A673 (cell line): Measurements from ENCODE around the gene ST3GAL6.

ENCODE experiments used
- EZH2 ChIP-seq: fragments of 200-600 bp; sonication (generic); IDR thresholded peaks from 2 replicates; pipeline ENCODE4 v1.6.1; 2017; ENCODE audit warnings: borderline replicate concordance, low read depth, mild to moderate bottlenecking, mixed read lengths, antibody characterized with exemption, low read length; ENCODE audit not compliant: poor library complexity, severe bottlenecking
- TF ChIP-seq, protein P1 (sequence below): fragments of 300-800, 200-600 bp; sonication (generic); conservative IDR thresholded peaks from 2 replicates; pipeline ENCODE4 v1.5.1; 2017; ENCODE audit warnings: low read depth, mild to moderate bottlenecking, antibody characterized with exemption, low read length, moderate library complexity, mixed read lengths

DNA sequence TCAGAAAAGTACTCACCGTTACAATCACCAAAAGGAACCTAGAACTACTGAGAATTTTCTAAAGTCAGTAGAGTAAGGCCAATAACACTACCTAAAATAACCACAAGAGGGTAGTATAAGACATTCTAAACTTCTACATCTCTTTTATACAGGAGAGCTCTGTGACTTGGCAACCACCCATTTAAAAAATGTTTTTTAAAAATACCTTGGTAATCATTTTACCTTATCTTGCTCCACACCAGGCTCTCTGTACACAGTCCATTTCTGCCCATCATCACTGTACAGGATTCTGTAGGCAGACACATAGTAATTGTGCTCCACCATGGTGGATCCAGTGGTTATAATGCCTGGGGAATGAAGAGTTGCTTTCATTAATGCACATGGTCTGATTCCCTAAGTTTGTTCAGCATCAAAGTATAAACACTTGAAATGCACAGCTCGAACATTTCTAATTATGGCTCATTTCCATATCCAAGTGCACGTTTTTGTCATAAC, 54.5 kb downstream of the ST3GAL6 start:
- TF ChIP-seq, protein P1, sequence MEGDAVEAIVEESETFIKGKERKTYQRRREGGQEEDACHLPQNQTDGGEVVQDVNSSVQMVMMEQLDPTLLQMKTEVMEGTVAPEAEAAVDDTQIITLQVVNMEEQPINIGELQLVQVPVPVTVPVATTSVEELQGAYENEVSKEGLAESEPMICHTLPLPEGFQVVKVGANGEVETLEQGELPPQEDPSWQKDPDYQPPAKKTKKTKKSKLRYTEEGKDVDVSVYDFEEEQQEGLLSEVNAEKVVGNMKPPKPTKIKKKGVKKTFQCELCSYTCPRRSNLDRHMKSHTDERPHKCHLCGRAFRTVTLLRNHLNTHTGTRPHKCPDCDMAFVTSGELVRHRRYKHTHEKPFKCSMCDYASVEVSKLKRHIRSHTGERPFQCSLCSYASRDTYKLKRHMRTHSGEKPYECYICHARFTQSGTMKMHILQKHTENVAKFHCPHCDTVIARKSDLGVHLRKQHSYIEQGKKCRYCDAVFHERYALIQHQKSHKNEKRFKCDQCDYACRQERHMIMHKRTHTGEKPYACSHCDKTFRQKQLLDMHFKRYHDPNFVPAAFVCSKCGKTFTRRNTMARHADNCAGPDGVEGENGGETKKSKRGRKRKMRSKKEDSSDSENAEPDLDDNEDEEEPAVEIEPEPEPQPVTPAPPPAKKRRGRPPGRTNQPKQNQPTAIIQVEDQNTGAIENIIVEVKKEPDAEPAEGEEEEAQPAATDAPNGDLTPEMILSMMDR = peak; percentile 78
- no peak for TF ChIP-seq EZH2
